Measurements from ENCODE around the gene PCA3.
"Not testable (repeated sequence)": the region's sequence is repeated elsewhere in the genome, so short reads cannot be mapped to it uniquely, and the experiment has no call there.

The PCA3 gene

DNA sequence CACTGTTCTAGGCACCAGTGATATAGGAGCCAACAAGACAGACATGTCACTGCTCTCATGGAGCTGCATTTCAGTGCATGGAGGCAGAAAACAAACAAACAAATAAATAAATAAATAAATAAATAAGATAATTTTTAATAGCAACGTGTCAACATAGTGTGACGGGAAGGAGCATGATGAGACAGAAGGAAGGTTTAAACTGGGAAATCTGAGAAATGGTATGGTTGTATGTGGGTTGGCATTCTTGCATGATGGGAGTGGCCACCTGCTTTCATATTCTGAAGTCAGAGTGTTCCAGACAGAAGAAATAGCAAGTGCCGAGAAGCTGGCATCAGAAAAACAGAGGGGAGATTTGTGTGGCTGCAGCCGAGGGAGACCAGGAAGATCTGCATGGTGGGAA, at the start of gene PCA3:
TSS of gene PCA3 (plus strand) at position 301 of the 400 bp plus-strand sequence.
- no peak for DNase-seq

GRCh38 chr9:76716085-76716672, 48.1 kb upstream of the PCA3 start:
- no peak for DNase-seq

- DNase-seq: no peak
Observed at GRCh38 chr9:76717176-76717575, 47.1 kb upstream of the PCA3 start.

DNA sequence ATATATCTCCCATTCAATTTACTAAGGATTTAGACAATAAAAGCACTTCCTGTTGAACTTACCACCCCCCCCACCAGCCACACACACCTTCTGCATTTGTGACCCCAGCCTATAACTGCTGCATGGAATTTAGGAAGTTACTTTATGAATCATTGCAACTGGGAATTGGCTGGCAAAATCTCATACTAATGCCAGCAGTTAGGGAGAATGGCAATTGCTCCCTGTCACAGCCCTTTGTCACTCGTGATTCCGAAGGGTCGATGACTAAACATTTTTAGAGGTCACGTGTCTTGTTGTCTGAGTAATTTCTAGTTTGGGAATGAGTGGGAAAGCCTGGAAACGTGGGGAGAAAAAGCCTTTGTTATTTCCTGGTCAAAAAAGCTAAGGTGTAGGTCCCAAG, 46.6 kb upstream of the PCA3 start:
- DNase-seq: no peak

DNA sequence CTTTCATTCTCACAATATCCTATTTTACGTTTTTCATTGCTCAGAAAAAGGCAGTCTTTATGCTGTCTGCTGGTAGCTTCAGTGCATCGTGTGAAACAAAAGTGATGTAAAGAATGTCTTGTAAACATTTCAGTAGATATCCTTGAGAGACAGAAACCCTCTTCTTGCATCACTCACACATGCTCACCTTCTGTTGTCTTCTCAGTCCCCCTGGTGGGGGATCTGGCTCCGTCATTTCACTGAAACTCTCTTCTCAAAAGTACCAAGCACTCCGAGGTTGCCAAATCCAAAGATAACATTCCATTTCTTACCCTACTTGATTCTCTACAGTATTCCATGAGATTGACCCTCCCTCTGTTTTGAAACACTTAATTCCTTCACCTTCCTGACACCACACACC, 46.1 kb upstream of the PCA3 start:
- no peak for DNase-seq

- DNase-seq: no peak
Observed at GRCh38 chr9:76720245-76720644, 44.0 kb upstream of the PCA3 start.

- no peak for DNase-seq
Observed at GRCh38 chr9:76725011-76725546, 39.2 kb upstream of the PCA3 start.

DNA sequence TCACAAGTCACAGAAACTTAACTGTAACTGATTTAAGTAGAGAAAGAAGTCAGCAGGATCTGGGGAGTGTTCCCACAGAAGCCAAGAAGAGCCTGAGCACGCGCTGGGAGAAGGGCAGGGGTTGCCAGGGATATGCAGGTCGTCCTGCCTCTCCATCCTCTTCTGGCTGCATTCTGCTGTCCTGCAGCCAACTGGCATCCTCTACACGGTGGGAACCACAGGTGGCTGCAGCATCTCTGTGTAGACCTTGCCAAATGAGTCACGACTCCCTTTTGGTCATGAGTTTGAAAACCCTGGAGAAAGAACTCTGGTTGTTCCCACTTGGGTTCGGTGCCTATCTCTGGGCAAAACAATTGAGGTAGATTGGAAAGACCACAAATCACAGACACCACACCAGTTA, 38.4 kb upstream of the PCA3 start:
- DNase-seq: no peak

DNA sequence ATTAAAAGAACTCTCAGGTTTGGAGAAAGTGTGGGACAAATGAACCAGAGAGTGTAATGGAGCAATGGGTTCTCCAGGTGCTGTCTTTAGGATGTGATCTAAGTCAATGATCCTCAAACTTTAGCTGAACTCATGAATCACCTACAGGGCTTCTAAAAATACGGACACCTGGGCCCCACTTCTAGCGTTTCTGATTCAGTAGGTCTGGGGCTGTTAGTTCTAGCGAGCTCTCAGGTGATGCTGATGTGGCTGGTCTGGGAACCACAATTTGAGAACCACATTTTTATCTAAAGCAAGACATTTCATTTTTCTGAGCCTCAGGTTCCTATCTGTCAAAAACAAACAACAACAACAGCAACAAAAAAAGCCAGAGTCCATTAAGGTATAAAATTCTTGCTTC, 35.1 kb upstream of the PCA3 start:
- DNase-seq: no peak

GRCh38 chr9:76729980-76730737, 34.1 kb upstream of the PCA3 start:
- DNase-seq: no peak

- no peak for DNase-seq
Observed at GRCh38 chr9:76730801-76731200, 33.4 kb upstream of the PCA3 start.

DNA sequence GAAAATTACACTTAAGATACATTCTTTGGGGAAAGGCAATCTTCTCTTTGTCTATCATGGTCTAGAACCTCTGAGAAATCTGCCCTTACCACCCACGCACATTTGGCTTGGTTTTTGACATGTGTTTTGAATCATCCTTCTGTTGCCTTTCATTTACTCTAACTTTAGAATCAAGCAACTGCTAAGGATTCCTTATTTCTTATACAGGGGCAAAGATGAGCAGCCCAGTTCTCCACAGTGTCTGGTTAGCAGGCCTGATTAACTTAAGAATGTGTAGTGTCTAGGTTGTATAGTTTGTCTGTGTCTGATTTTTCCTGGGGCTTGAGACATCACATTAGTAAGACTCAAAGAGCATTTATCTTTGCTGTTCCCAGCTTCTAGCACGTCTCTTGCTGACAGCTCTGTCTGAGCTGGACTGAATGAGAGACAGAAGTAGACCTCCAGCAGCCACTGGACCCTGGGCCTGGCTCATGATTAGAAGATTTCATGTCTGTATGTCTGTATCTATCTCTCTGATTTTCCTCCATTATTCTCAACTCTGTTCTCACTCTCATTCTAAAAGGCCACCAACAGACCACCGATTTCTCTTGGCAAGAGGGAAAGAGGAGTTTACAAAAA, 31.8 kb upstream of the PCA3 start:
- DNase-seq: no peak

DNA sequence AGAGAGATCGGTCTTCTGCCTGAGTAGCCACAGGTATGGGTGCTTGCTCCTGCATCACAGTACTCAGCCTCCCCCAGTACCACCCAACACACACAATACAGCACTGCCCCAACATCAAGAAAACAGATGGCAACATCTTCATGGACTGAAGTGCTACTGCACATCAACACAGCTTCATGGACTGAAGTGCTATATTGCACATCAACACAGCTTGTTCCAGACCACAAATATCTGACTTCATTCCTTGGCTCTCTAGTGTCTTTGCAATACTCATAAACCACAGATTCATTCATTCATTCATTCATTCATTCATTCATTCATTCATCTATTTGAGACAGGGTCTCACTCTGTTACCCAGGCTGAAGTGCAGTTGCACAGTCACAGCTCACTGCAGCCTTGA, 31.1 kb upstream of the PCA3 start:
- no peak for DNase-seq

DNA sequence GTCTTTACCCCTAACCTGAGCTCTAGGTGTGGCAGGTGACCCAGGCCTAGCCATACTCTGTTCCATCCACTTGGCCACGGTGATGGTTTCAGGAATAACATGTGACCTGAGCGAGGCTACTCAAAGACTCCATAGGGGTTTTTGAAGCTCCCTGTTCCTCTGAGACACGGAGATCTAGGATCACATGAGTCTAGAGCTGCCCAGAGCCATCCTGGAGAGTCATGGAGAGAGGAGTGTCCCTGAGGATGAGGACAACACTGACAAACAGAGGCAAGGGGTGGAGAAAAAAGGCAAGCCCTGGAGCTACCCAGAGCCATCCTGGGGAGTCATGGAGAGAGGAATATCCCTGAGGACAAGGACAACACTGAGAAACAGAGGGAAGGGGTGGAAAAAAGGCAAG, 29.5 kb upstream of the PCA3 start:
- no peak for DNase-seq

GRCh38 chr9:76737154-76737902, 26.9 kb upstream of the PCA3 start:
- no peak for DNase-seq

DNA sequence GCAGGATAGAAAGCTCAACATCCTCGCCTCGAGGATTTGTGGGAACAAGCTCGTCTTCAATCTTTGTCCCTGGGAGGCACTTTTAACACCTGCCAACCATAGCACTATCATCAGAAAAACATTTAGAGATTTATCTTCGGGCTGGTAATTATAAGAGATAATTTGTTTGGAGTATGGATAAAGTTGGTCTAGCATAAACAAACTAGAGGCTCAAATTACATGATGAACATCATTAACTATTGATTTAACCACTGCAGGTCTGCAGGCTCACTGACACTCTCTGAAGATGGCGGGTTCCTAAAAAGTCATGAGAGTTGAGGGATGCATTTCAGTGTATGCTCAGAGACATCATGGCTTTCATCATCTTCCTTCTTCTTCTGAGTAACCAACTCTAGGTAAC, 25.8 kb upstream of the PCA3 start:
- DNase-seq: no peak

GRCh38 chr9:76741524-76741923, 22.7 kb upstream of the PCA3 start:
- DNase-seq: no peak

DNA sequence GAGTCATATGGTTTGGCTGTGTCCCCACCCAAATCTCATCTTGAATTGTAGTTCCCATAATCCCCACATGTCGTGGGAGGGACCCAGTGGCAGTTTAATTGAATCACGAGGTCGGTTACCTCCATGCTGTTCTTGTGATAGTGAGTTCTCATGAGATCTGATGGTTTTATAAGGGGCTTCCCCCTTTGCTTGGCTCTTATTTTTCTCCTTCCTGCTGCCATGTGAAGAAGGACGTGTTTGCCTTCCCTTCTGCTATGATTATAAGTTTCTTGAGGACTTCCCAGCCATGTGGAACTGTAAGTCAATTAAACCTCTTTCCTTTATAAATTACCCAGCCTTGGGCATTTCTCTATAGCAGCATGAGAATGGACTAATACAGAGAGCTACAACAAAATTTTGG, 21.3 kb upstream of the PCA3 start:
- DNase-seq: not testable (repeated sequence)

DNA sequence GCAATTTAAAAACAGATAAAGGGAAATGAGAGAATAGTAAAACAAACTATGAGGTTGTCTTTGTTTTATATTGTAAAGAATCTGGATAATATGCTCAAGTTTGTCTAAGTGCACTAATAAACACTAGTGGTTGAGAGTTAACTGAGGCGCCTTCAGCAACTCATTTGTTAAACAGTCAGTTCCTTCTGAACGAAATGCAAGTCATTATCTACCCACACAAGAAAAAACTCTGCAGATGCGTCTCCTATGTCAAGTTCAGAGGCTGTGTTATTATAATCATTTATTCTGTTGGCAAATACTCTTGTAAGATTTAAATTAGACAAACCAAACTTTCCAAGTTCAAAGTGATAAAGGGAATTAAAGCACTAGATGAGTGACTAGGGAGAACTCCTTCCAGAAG, 20.3 kb upstream of the PCA3 start:
- DNase-seq: no peak

- DNase-seq: no peak
Observed at GRCh38 chr9:76744336-76744735, 19.9 kb upstream of the PCA3 start.

- no peak for DNase-seq
Observed at GRCh38 chr9:76751001-76751400, 13.2 kb upstream of the PCA3 start.

GRCh38 chr9:76756268-76756640, 8.0 kb upstream of the PCA3 start:
- no peak for DNase-seq

GRCh38 chr9:76756941-76757673, 7.1 kb upstream of the PCA3 start:
- no peak for DNase-seq
